CD4-positive, alpha-beta T cell treated with Interleukin-10 for 1 hour (primary cell): ENCODE results near the gene FBXL17.

Experiments used
- DNase-seq: peaks from one replicate; pipeline ENCODE4 v3.0.0-alpha.2; 2020

Gene FBXL17

DNA sequence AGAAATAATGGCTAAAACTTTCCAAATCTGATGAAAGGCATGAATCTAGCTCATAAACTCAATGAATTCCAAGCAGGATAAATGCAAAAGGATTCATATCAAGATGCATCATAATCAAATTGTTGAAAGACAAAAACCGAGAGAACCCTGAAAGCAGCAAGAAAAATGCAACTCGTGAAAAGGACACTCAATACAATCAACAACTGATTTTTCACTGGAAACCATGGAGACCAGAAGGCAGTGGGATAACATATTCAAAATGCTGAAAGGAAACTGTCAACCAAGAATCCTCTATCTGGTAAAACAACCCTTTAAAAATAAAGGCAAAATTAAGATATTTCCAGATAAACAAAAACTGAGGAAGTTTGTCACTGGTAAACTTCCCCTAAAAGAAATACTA is 9.5 kb downstream of the FBXL17 start:
- DNase-seq, result no peak

- DNase-seq, result no peak
These were observed 10.6 kb downstream of the FBXL17 start for GRCh38 chr5:108371263-108371662.

DNA sequence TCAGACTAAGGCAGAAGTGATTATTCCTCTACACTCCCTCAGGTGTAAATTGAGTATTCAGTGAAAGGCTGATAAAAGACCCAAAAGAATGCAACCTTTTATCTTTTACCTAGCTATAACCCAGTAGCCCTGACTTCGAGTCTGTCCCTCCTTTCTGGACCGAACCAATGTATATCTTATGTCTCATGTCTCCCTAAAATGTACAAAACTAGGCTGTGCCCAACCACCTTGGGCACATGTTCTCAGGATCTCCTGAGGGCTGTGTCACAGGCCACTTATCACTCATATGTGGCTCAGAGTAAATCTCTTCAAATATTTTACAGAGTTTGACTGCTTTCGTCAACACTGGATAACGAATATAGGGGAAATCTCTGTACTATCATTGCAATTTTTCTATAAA is 12.7 kb downstream of the FBXL17 start:
- DNase-seq, result no peak

GRCh38 chr5:108367679-108368334 is 14.1 kb downstream of the FBXL17 start:
- DNase-seq, result no peak

DNA sequence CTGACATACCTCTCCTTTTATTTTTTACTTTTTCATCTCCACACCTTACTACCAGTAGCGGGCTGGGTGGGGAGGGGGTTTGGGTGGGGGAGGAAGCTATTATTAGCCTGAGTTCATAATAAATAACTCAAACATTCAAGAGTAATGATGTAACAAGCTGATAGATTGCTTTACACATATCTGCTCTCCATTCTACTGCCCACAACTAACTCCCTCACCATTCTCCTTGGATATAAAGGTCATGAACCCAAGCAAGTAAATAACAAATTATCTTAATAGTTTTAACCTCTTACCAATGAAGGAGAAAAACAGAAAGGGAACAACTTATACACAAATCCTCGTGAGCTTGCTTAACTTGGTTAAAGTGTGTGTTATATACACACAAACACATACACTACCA is 15.4 kb downstream of the FBXL17 start:
- DNase-seq, result no peak

- DNase-seq, result no peak
These were observed 20.1 kb downstream of the FBXL17 start for GRCh38 chr5:108361771-108362170.

DNA sequence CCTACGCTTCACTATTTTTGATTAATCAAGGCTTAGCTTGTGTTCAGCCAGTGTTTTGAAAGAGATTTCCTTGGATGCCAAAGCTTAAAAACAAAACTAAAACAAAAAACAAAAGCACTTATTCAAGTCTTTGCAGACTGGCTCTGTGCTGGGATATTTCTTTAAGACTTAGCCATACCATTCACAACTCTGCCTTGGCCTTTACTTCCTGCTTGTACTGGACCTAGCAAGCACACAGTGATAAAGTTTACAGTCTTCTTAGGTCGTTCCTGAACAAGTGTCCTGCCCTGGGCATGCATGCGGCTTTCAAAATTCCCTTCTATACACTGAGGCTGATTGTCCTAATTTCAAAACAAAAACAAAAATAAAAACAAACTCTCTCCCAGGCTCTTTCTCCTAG is 20.7 kb downstream of the FBXL17 start:
- no peak for DNase-seq

- DNase-seq, result no peak
These were observed 21.6 kb downstream of the FBXL17 start for GRCh38 chr5:108360280-108360679.

- DNase-seq, result no peak
These were observed 25.6 kb downstream of the FBXL17 start for GRCh38 chr5:108356286-108356685.

DNA sequence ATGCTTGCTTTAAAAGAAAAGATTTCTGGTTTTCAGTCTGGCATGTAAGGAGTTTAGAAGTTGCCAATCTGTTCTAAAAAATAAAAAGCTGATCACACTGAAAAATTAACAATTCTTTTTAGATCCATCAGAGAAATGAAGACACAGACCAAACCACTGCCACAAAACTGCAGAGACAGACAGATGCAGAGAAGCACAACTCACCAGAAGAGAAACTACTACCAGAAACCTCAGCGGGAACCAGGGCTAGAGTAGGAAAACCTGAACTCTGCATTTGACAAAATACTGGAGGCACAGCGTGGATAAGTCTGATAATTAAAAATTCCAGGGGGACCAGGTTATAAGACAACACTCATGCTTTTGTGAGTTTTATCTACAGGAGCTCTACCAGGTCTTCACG is 28.8 kb downstream of the FBXL17 start:
- DNase-seq, result no peak

DNA sequence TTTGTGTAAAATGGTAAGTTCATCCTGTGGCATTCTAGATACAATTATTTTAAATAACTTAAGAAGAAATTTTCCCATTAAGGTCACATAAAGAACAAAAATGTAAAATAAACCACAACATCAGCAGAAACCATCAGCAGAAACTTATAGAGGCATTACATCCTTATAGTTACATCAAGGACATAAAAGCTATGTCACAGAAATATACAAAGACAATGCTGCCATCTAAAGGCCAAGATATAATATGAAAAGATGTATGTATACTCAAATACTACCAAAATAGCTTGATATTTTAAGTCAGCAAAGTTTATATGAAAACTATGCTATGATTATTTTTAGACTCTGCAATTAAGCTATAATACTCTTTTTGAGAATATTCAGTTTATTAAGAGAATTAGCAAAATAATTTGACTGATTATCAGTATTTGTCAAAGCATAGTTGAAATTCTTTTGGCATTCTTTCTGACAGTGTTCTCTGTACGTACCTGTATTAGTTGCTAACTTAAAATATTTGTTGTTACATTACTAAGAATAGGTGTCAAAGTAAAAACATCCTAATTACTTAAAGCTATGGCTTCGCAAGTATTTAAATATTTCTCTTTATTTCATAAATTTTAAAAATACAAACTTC is 36.2 kb downstream of the FBXL17 start:
- peak; percentile 51 for DNase-seq

DNA sequence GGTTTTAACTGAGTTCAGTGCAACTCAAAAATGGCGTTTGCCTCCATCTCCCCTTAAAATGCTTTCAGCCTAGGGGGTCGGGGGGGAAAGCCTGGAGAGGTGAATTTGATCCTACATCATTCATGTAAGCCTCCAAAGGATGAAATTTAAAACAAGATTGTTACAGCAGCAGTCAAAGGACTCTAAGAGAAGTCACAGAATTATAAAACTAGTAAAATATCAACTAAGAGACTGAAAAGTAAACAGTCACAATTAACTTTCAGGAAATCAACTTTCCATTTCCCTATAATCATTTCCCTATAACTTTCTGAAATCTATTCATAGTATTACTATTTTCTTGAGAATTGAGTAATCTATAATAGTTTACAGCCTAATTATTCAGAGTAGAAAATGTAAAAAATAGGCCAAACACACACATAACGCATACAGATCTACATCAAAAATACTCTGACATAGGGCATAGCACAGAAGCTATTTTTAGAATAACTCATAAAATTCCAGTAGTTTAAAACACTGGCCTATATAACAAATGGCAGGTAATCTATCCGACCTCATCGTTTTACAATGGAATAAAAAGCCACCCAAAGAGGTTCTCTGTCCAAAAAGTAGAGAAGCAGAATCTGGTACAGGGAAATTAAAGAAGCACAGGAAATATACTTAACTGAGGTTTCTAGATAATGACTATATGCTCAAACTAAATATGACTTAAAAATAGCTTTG is 37.6 kb downstream of the FBXL17 start:
- no peak for DNase-seq

DNA sequence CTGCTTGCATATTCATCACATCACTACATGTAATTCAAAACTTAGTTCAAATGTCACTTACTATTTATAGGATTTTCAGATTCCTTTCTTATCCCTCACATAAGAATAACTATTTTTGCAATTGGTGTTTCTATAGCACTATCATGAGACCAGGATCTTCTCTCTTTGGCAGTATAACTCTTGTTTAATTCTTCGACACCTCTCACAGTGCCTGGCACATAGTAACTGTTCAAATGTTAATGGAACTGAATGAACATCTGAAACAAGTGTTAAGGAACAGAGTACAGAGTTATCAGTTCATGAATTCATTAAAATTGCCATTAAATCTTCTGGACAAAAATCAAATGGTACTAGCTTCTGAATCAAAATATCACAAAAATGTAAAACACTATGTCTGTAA is 40.0 kb downstream of the FBXL17 start:
- no peak for DNase-seq

GRCh38 chr5:108340131-108340530 is 41.8 kb downstream of the FBXL17 start:
- no peak for DNase-seq

GRCh38 chr5:108339220-108339619 is 42.7 kb downstream of the FBXL17 start:
- DNase-seq, result no peak

GRCh38 chr5:108334225-108334624 is 47.7 kb downstream of the FBXL17 start:
- DNase-seq, result no peak

- DNase-seq, result no peak
These were observed 54.9 kb downstream of the FBXL17 start for GRCh38 chr5:108326982-108327381.

GRCh38 chr5:108324886-108325285 is 57.0 kb downstream of the FBXL17 start:
- no peak for DNase-seq

DNA sequence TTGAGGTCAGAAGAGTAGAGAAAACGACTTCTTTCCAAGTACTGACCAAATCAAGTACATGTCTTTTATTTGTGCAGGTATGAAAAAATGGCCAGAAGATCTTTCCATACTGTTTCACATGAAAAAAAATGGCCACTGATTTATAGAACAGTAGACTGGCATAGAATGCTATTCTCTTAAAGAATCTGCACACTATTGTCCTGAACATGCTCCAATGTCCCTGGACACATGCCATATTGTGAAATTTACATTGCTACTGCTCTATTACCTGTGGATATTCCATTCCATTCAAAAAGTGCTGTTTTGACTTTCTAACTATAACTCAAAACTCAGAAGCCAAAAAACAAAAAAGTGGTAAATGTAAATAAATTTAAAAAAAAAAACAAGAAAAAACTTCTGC is 60.6 kb downstream of the FBXL17 start:
- no peak for DNase-seq

DNA sequence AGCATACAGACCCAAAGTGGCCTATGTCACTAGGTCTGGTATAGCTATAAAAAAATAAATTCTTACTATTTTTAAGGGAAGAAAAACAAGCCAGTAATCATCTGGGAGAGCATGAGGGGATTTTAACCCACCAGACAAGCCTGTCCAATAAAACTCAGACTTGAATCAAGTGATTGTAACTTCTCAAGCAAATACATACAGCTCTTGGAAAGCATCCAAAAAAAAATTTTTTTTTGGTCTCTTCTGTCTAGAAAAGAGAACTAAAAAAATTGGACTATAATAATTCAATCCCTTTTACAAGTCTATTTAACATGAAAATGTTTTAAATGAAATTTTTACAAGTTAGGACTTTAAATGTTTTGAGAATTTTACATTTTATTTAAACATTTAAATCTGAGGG is 61.7 kb downstream of the FBXL17 start:
- no peak for DNase-seq

DNA sequence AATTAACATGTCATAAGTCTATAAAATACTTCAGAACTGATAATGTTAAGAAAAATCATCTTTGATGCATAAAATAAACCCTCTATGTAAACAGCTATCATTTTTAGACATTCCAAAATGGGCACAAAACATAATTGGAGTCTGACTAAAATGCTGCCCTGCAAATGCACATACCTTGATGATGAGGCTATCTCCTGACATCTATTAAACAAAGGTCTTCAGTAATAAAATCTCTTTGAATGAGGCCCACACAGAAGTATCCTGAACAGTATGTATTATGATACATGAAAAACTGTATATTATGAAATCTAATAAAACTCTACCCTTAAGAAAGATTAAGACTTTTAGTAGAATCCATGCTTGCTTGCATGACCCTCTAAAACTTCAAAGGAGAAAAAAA is 66.1 kb downstream of the FBXL17 start:
- no peak for DNase-seq

DNA sequence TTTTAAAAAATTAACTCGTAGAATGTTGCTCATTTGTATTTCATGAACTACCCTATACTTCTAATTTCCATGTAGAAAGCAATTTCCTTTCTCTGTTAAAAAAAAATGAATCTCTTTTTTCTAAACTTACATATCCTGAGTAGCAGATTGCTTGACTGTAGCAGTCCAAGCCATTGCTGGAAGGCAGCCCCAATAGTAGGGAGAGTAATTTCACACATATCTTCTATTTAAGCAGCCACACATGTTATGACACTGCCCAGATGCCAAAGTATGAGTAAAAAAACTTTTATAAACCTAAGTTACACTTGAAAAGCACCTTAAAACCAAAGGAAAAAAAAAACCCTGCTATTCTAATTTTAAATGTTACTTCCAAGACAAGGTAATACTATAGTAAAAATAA is 69.6 kb downstream of the FBXL17 start:
- DNase-seq, result no peak

DNA sequence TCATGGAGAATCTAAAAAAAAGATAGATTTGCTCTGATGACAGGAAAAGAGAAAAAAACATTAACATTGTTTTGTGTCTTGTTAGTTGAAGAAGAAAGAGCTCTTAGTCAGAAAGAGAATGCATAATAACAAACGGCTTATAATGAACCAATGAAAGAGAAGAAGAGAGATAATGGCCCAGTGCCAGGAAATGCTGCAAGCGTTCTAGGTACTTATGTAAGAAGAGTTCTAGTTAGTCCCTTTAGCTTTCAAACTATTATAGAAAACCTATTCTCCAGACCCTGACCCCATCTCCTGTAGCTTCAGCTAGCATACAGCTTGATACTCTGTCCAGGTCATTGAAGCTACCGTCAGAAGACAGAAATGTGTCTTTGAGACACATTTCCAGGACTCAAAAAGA is 70.2 kb downstream of the FBXL17 start:
- no peak for DNase-seq

DNA sequence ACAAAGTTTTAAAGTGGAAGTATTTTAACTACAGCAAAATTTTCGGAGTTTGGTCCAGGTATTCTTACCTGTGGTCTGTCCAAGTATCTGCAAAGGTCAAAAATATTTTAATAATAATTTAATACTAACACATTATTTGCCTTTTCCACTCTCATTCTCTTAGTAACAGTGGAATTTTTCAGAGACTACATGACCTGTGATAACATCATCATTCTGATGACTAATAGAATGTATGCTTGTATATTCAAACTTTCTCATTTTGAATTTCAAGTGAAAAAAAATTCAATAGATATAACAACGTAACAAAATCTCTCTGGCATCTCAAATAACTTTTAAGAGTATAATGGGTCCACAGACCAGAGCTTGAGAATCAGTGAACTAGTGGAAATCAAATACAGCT is 78.3 kb downstream of the FBXL17 start:
- no peak for DNase-seq

DNA sequence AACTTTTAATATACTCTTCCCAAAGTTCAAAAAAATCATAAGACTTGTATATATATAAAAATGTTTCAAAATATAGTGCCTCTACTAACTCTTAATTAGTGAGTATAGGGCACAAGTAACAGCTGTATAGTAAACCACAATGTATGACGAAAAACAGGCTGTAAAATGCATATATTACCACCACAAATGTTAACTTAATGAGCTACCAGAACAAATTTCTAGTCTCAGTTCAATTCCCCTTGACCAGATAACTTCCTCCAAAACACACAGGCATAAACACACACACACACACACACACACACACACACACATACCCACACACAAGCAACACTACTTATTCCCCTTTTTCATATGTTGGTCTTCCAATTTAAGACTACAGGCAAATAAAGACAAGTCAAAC is 78.8 kb downstream of the FBXL17 start:
- no peak for DNase-seq
